Stimulated activated CD8-positive, alpha-beta memory T cell treated with anti-CD3 and anti-CD28 coated beads, Interleukin-7, amount 100 ng/mL, for 1 hour (primary cell): Measurements from ENCODE around the gene SLC4A4.

Experiments
- DNase-seq, 2 donors: peaks; one replicate each; pipeline ENCODE4 v3.0.0-alpha.2; 2020; ENCODE audit warnings: low read depth in 2 of 2

The SLC4A4 gene

DNA sequence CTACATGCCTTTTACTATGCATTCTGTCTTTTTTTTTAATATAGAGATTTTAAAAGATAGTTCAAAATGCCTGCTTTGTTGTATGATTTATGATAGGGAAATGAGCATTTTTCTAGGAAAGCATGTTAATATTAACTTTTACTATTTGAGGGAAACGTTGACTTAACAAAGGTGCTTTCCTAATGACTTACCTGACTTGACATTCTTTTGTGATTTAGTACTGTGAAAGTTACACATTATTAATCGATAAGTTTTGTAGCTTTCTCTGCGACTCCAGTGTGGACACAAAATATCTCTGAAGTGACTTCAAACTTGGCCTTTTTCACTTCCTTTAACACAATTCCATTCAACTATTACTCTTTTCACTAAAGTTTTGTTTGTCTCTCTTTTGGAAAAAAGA lies 260.8 kb downstream of the SLC4A4 start:
- no peak for DNase-seq

DNA sequence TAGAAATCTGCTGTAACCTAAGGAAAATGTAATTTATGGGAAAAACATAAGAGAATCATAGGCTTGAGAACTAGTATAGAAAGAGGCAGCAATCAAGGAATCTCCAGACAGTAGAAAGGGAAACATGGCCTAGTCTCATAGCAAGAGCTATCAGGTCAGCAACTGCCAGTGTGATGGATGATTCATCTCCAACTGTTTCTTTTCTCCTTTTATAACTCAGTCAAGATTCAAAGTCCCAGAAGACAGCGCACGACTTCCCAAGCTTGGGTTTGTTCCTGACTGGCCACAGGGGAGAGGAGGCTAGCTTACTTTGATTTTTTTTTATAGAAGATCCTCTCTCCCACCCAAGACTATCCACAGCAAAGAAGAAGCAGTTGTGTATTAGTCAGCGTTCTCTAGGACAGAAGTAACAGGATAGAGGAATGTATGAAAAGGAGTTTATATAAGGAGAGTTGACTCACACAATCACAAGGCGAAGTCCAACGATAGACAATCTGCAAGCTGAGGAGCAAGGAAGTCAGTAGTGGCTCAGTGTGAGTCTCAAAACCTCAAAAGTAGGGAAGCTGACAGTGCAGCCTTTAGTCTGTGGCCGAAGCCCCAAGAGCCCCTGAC lies 263.6 kb downstream of the SLC4A4 start:
- DNase-seq = no peak

DNA sequence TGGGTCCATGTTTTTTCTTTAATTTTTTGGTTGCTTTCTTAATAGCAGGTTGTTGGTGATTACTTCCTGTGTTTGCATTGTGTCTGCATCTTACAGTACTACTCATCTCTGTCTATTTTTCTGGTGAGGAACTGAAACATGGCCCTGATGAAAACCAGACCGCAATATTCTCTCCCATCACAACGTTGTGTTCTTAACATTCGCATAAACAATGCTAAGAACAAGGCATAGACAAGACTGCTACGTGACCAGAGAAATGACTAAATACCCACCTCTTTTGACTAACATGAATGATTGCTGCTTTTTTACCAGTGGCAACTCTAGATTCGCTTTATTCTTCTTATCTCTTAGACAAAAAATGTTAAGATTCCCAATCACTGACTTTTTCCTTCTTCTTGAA lies 266.0 kb downstream of the SLC4A4 start:
- no peak for DNase-seq

DNA sequence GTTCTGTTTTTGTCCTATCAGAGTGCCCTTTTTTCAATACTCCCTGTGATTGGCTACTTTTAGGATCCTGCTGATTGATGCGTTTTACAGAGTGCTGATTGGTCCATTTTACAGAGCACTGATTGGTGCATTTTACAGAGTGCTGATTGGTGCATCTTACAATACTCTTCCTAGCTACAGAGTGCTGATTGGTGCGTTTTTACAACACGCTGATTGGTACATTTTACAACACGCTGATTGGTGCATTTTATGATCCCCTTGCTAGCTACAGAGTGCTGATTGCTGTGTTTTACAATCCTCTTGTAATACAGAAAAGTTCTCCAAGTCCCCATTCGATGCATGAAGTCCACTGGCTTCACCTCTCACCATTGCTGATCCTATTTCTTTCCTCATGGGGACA lies 268.3 kb downstream of the SLC4A4 start:
- DNase-seq = no peak

DNA sequence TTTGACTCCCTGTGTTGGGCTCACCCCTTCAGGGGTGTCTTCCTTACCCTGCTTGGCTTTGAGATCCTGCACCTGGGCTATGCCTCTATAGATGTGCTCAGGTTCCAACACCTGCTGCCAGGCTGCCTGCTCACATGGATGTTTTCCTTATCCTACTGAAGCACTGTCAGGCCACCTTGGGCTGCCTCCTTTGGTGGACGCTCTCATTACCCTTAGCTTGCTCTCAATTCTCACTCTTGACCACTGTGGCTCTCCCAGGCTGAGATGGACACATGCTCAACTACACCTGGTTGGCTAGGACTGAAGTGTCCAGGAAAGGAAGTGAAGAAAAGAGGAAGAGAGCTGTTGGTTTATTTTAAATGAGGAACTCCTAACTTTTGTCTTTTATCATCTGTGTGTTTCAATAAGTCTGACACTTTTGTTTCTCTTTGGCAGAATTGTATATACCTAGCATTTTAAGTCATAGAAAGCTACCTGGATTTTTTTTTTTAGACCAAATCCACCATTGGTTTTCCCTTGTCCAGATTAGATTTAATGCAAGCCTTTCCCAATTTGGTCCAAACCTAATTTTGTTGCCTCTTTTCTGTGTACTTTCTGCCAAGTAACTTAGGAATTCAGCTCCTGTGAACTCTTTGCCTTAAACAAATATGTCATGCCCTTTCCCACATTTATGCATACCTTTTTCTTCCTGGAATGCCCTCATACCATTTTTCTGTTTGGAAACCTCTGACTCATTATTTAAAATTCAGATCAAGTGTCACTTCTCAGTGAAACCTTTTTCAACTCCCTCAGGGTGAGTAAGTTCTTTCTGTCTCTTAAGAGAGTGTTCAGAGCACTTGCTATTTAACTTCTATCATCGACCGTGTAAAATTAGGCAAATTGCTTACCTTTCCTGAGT lies 269.2 kb downstream of the SLC4A4 start:
- no peak for DNase-seq

DNA sequence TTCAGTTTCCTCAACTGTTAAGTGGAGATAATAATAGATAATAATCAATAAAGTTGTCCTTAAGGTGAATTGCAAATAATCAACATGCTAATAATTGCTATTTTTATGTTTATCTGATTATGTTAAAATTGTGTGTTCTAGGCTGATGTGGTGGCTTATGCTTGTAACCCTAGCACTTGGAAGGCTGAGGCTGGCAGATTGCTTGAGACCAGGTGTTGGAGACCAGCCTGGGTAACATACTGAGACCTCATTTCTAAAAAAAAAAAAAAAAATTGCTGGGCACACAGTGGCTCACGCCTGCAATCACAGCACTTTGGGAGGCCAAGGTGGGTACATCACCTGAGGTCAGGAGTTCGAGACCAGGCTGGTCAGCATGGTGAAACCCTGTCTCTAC lies 269.9 kb downstream of the SLC4A4 start:
- no peak for DNase-seq

DNA sequence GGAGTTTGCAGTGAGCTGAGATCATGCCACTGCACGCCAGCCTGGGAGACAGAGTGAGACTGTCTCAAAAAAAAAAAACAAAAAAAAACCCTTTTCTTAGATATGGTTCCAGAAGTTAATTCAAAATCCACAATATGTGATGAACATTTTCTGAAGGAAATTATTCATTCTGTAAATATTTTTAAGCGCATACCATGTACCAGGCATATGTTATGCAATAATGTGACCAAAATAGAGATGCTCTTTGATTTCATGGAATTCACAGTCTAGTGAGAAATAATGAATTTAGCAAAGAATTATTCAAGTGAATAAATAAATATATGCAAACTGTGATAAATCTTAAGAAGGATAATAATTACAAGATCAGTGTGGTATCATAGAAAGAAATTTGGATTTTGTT lies 270.3 kb downstream of the SLC4A4 start:
- no peak for DNase-seq

DNA sequence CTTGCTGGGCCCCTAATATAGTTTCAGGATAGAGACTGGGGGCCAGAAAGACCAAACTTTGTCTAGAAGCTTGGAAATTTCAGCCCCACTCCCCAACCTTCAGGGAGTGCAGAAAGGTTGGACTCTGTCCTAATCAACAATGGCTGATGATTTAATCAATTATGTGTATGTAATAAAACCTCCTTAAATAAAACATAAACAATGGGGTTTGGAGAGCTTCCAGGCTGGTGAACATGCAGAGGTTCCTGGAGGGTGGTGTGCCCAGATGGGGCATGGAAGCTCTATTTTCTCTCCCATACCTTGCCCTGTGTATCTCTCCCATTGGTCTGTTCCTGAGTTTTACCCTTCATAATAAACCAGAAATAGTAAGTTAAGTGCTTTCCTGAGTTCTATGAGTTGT lies 270.8 kb downstream of the SLC4A4 start:
- no peak for DNase-seq

DNA sequence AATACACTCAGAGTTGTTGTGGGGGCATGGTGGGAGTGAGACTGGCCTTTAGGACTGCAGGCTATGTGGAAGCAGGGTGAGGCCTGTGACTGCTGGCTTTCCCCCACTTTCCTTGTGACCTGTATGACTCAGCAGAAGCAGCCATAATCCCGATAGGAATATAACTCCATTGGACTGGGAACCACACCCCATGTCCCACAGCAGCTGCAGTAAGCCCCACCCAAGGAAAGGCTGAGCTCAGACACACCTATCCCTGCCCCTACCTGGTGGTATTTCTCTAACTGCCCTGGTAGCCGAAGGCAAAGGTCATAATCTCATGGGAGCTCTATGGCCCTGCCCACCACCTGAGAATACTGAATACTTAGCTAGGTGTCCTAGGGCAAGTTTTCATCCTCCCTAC lies 275.8 kb downstream of the SLC4A4 start:
- DNase-seq = no peak

DNA sequence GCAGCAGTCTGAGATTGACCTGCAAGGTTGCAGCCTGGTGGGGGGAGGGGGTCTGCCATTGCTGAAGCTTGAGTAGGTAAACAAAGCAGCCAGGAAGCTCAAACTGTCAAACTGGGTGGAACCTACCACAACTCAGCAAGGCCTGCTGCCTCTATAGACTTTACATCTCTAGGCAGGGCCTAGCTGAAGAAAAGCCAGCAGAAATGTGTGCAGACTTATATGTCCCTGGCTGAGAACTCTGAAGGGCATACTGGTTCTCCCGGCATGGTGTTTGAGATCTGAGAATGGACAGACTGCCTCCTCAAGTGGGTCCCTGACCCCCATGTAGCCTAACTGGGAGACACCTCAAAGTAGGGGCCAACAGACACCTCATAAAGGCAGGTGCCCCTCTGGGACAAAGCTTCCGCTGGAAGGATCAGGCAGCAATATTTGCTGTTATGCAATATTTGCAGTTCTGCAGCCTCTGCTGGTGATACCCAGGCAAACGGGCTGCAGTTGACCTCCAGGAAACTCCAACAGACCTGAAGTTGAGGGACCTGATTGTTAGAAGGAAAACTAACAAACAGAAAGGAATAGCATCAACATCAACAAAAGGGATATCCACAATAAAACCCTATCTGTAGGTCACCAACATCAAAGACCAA lies 277.5 kb downstream of the SLC4A4 start:
- DNase-seq = no peak
